WTC11 (cell line): Measurements from ENCODE around the gene ADAM19. TPM values are rescaled to one million over a fixed set of nuclear protein-coding genes. Genes with fewer than 3 reads are reported as not detected.

Experiments used
- ATAC-seq: fragments of 200-7000 bp; cut with Tn5 transposase; 2 replicates; pipeline ENCODE4 v1.10.0; 2021; ENCODE audit warnings: mild to moderate bottlenecking, moderate library complexity
- CTCF ChIA-PET: fragments of 300-600 bp; sonication (Branson Sonifier 250); formaldehyde crosslinking; loops from one replicate; lab custom pipeline; 2021; ENCODE audit warnings: antibody characterized with exemption; lab: Charles Lee
- POLR2A ChIA-PET: fragments of 350-600 bp; sonication (Branson Sonifier 250); formaldehyde crosslinking; loops from one replicate; lab custom pipeline; 2021; ENCODE audit warnings: antibody characterized with exemption; lab: Charles Lee
- DNase-seq: peaks from one replicate; pipeline ENCODE4 v3.0.0; 2021; ENCODE audit warnings: low spot score
- H3K27ac Mint-ChIP-seq: 2 replicates; pipeline ENCODE4 v1.8.0; 2021; ENCODE audit warnings: mixed read lengths
- H3K27me3 Mint-ChIP-seq: 2 replicates; pipeline ENCODE4 v1.8.0; 2021; ENCODE audit warnings: low read depth, mild to moderate bottlenecking, moderate library complexity, mixed read lengths
- H3K36me3 Mint-ChIP-seq: 2 replicates; pipeline ENCODE4 v1.8.0; 2021; ENCODE audit warnings: mixed read lengths
- H3K4me1 Mint-ChIP-seq: 2 replicates; pipeline ENCODE4 v1.8.0; 2022; ENCODE audit warnings: mixed read lengths
- H3K4me3 Mint-ChIP-seq: 2 replicates; pipeline ENCODE4 v1.8.0; 2021; ENCODE audit warnings: mild to moderate bottlenecking, moderate library complexity, mixed read lengths
- H3K9me3 Mint-ChIP-seq: 2 replicates; pipeline ENCODE4 v1.8.0; 2021; ENCODE audit warnings: mixed read lengths
- CBFB ChIP-seq: sonication (generic); formaldehyde crosslinking; IDR thresholded peaks from 2 replicates; pipeline ENCODE4 v1.8.1; 2022; ENCODE audit warnings: mild to moderate bottlenecking, low read depth, missing genetic modification reagents
- ELF4 ChIP-seq: sonication (generic); formaldehyde crosslinking; IDR thresholded peaks from 2 replicates; pipeline ENCODE4 v1.8.1; 2022; ENCODE audit warnings: low read depth, mild to moderate bottlenecking, moderate library complexity, missing genetic modification reagents
- EMX1 ChIP-seq: fragments of 250-450 bp; sonication (Bioruptor Pico); IDR thresholded peaks from 2 replicates; pipeline ENCODE4 v1.8.0; 2021; ENCODE audit warnings: mild to moderate bottlenecking
- ESRRA ChIP-seq: sonication (generic); formaldehyde crosslinking; IDR thresholded peaks from 2 replicates; pipeline ENCODE4 v1.8.1; 2022; ENCODE audit warnings: mild to moderate bottlenecking, missing genetic modification reagents, borderline replicate concordance
- FOXK1 ChIP-seq: sonication (generic); formaldehyde crosslinking; IDR thresholded peaks from 2 replicates; pipeline ENCODE4 v1.8.0; 2022; ENCODE audit warnings: mild to moderate bottlenecking, moderate library complexity, missing genetic modification reagents
- JAZF1 ChIP-seq: fragments of 250-450 bp; sonication (Bioruptor Pico); IDR thresholded peaks from 2 replicates; pipeline ENCODE4 v1.9.0; 2021; ENCODE audit warnings: moderate library complexity, mild to moderate bottlenecking, inconsistent platforms
- TP53 ChIP-seq: sonication (generic); formaldehyde crosslinking; IDR thresholded peaks from 2 replicates; pipeline ENCODE4 v1.8.1; 2023; ENCODE audit warnings: mild to moderate bottlenecking, missing genetic modification reagents
- ZBTB21 ChIP-seq: sonication (generic); formaldehyde crosslinking; IDR thresholded peaks from 2 replicates; pipeline ENCODE4 v1.8.1; 2023; ENCODE audit warnings: mild to moderate bottlenecking, missing genetic modification reagents, borderline replicate concordance
- ZNF281 ChIP-seq: sonication (generic); formaldehyde crosslinking; IDR thresholded peaks from 2 replicates; pipeline ENCODE4 v1.8.0; 2023; ENCODE audit warnings: mild to moderate bottlenecking, missing genetic modification reagents
- ZNF671 ChIP-seq: fragments of 250-450 bp; sonication (Bioruptor Pico); IDR thresholded peaks from 2 replicates; pipeline ENCODE4 v1.8.0; 2021; ENCODE audit warnings: mild to moderate bottlenecking
- total RNA-seq: library from RNA; stranded (reverse); gene quantifications from 3 replicates; pipeline ENCODE4 v1.2.3, GENCODE V29; 2021
- TF ChIP-seq, protein P1 (sequence below): fragments of 250-450 bp; sonication (Bioruptor Pico); IDR thresholded peaks from 2 replicates; pipeline ENCODE4 v2.1.2; 2022; ENCODE audit warnings: mild to moderate bottlenecking, moderate library complexity
- TF ChIP-seq, protein P2 (sequence below): sonication (generic); formaldehyde crosslinking; IDR thresholded peaks from 2 replicates; pipeline ENCODE4 v1.8.1; 2023; ENCODE audit warnings: mild to moderate bottlenecking, missing genetic modification reagents, moderate library complexity
- TF ChIP-seq, protein P3 (sequence below): fragments of 200-600 bp; IDR thresholded peaks from 2 replicates; pipeline ENCODE4 v1.8.0; 2022; ENCODE audit warnings: antibody characterized with exemption
- TF ChIP-seq, protein P4 (sequence below): sonication (generic); formaldehyde crosslinking; IDR thresholded peaks from 2 replicates; pipeline ENCODE4 v1.8.1; 2022; ENCODE audit warnings: mild to moderate bottlenecking, missing genetic modification reagents, moderate library complexity, borderline replicate concordance

ADAM19 gene
- total RNA-seq, 1 experiment from 2014 or later = 28.6 TPM

GRCh38 chr5:157478726-157479125 is 96.8 kb downstream of the ADAM19 start:
- Mint-ChIP-seq H3K4me1 (peaks cover 20% of the 10 kb centered on the region), H3K27ac (0 out of 2 replicates have a peak overlapping the region, but pooled peaks have one; percentile 60), H3K27me3 (no peaks in the 10 kb centered on the region), H3K36me3 (peaks cover 4% of the 10 kb centered on the region), H3K4me3 (no peak overlapping the region), H3K9me3 (peaks cover 3% of the 10 kb centered on the region; the same call in 1 of the 2 replicates)
- ATAC-seq = peak; percentile 33
- ChIA-PET CTCF (interaction anchor here (0.7 to 2.3 kb wide), 9 partner anchors 13 to 265 kb away, joined by 3 to 10 read pairs (median 4); partner anchors contain the start of gene LSM11), POLR2A (no interaction called here)
- no peak for DNase-seq
- TF ChIP-seq, protein P1, sequence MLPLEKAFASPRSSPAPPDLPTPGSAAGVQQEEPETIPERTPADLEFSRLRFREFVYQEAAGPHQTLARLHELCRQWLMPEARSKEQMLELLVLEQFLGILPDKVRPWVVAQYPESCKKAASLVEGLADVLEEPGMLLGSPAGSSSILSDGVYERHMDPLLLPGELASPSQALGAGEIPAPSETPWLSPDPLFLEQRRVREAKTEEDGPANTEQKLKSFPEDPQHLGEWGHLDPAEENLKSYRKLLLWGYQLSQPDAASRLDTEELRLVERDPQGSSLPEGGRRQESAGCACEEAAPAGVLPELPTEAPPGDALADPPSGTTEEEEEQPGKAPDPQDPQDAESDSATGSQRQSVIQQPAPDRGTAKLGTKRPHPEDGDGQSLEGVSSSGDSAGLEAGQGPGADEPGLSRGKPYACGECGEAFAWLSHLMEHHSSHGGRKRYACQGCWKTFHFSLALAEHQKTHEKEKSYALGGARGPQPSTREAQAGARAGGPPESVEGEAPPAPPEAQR (CRISPR knock-in tag) = no peak
- TF ChIP-seq TP53 (CRISPR knock-in tag) (no peak), ZNF281 (CRISPR knock-in tag) (no peak)

- DNase-seq (no peak), ATAC-seq (no peak)
- no peak for TF ChIP-seq CBFB (CRISPR knock-in tag)
- TF ChIP-seq, protein P2, sequence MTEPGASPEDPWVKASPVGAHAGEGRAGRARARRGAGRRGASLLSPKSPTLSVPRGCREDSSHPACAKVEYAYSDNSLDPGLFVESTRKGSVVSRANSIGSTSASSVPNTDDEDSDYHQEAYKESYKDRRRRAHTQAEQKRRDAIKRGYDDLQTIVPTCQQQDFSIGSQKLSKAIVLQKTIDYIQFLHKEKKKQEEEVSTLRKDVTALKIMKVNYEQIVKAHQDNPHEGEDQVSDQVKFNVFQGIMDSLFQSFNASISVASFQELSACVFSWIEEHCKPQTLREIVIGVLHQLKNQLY (CRISPR knock-in tag) = no peak
- no peak for TF ChIP-seq FOXK1 (CRISPR knock-in tag)
- TF ChIP-seq ELF4 (CRISPR knock-in tag) = no peak
- no peak for TF ChIP-seq ZNF671
- no peak for TF ChIP-seq JAZF1 (CRISPR knock-in tag)
- TF ChIP-seq ESRRA (CRISPR knock-in tag) = no peak
- no peak for TF ChIP-seq EMX1
- Mint-ChIP-seq H3K4me1 (peaks cover 20% of the 10 kb centered on the region), H3K9me3 (peaks cover 3% of the 10 kb centered on the region; the same call in 1 of the 2 replicates), H3K27me3 (no peaks in the 10 kb centered on the region), H3K27ac (peak overlapping the region; percentile 60; the same call in 1 of the 2 replicates), H3K36me3 (peaks cover 4% of the 10 kb centered on the region), H3K4me3 (no peak overlapping the region)
- POLR2A ChIA-PET = no interaction called here
- CTCF ChIA-PET = interaction anchor here (1.7 to 2.3 kb wide), 3 partner anchors 135 to 266 kb away, joined by 7 to 10 read pairs (median 7); partner anchors contain the start of gene LSM11
Measured at GRCh38 chr5:157477814-157478494, 97.6 kb downstream of the ADAM19 start.

GRCh38 chr5:157476702-157477408 is 98.7 kb downstream of the ADAM19 start:
- H3K27ac Mint-ChIP-seq = no peak overlapping the region
- ATAC-seq (peak; percentile 71), DNase-seq (peak; percentile 30)
- ChIA-PET POLR2A (interaction anchor here (0.7 kb wide), 1 partner anchor 19 kb away, joined by 7 read pairs; no protein-coding TSS in a partner anchor), CTCF (interaction anchor here (0.6 to 1.5 kb wide), 4 partner anchors 33 to 149 kb away, joined by 3 to 6 read pairs (median 4); no protein-coding TSS in a partner anchor)
- H3K4me3 Mint-ChIP-seq = no peak overlapping the region
- no peaks in the 10 kb centered on the region for H3K27me3 Mint-ChIP-seq
- no peaks in the 10 kb centered on the region for H3K36me3 Mint-ChIP-seq
- TF ChIP-seq ZBTB21 (CRISPR knock-in tag) = no peak
- TF ChIP-seq, protein P3, sequence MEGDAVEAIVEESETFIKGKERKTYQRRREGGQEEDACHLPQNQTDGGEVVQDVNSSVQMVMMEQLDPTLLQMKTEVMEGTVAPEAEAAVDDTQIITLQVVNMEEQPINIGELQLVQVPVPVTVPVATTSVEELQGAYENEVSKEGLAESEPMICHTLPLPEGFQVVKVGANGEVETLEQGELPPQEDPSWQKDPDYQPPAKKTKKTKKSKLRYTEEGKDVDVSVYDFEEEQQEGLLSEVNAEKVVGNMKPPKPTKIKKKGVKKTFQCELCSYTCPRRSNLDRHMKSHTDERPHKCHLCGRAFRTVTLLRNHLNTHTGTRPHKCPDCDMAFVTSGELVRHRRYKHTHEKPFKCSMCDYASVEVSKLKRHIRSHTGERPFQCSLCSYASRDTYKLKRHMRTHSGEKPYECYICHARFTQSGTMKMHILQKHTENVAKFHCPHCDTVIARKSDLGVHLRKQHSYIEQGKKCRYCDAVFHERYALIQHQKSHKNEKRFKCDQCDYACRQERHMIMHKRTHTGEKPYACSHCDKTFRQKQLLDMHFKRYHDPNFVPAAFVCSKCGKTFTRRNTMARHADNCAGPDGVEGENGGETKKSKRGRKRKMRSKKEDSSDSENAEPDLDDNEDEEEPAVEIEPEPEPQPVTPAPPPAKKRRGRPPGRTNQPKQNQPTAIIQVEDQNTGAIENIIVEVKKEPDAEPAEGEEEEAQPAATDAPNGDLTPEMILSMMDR = peak; percentile 39
- TF ChIP-seq, protein P4, sequence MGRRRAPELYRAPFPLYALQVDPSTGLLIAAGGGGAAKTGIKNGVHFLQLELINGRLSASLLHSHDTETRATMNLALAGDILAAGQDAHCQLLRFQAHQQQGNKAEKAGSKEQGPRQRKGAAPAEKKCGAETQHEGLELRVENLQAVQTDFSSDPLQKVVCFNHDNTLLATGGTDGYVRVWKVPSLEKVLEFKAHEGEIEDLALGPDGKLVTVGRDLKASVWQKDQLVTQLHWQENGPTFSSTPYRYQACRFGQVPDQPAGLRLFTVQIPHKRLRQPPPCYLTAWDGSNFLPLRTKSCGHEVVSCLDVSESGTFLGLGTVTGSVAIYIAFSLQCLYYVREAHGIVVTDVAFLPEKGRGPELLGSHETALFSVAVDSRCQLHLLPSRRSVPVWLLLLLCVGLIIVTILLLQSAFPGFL (CRISPR knock-in tag) = no peak
- H3K4me1 Mint-ChIP-seq = peaks cover 20% of the 10 kb centered on the region
- no peaks in the 10 kb centered on the region for H3K9me3 Mint-ChIP-seq
